G401.6 (cell line): ENCODE data around the gene MYL4.

Source experiments
- FAIRE-seq: peaks from 2 replicates; lab custom pipeline; 2012; peaks lifted over from hg19 to GRCh38; lab: Jason Lieb, UNC

The MYL4 gene

GRCh38 chr17:47273245-47273644, 64.1 kb downstream of the MYL4 start:
- no peak for FAIRE-seq
